ENCODE results near the gene PPTC7.

Gene PPTC7

DNA sequence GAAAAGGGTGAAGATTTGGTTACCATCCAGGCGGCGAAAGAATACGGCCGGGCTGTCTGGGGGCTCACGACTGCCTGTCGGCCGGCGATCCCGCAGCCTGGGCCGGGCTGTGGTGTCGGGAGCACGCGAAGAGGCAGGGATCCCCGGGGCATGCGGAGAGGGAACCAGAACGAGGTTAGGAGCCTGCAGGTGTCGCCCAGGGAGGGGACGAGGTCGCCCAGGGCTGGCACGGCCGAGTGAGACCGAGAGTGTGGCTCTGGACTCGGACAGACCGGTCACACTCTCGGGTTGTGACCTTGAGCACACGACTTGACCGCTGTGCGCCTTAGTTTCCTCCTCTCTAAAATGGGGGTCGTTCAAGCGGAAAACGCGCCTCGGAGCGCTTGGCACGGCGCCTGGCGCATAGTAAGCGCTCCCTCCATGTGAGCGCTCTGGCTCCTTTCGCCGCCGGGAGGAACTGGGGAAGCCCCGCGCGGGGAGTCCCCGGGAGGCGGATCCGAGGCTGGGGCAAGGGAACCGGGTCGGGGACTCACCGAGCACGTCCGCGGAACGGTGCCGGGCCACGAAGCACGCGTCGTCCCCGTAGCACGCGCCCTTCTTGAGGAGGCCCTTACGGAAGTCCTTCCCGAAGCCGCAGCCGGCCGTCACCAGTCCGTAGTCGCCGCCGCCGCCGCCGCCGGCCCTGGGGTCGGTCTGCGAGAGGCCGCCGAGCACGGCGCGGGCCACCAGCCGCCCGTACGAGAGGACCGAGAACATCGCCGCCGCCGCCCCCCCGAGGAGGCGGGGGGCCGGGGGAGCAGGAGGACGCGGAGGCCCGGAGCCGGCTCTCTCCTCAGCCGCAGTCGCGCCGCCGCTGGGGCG, 612 bp downstream of the PPTC7 start:
- Histone ChIP-seq H3K9me3 (no peaks in the 10 kb centered on the region), H3K4me3 (peak overlapping the region; percentile 68 to 72), H3K27ac (peak overlapping the region; percentile 83 to 84), H3K27me3 (no peaks in the 10 kb centered on the region), H3K36me3 (no peaks in the 10 kb centered on the region), H3K4me1 (peaks cover 0 to 66% (median 45%) of the 10 kb centered on the region in 4 donors)
- no peak for TF ChIP-seq CTCF (IDR thresholded peaks at IDR 0.05)
- DNase-seq: peak; percentile 67 to 80
- intact Hi-C loops (cut with DNase I; ENCODE audit: low total_unique reads): loop anchor here (5.0 to 10.0 kb wide), 2 partner anchors 40 to 118 kb away; partner anchors contain the start of genes FAM216A and GPN3

DNA sequence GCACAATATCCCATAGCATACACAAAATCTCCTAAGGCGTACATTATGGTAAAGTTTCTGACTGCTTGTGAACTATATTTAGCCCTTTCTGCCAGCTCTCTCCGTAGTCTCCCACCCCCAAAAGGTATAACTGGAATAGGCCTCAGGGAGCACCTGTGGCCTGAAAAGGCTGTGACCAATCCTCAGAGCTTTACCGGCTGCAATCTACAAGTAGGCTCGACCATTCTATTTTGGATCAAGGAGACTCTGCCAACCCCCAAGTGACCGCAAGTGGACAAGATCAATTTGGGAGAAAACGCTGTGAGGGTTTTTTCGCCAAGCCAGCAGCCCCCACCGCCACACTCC, 1.2 kb downstream of the PPTC7 start:
- no peak for TF ChIP-seq CTCF (IDR thresholded peaks at IDR 0.05)
- intact Hi-C loops (cut with DNase I; ENCODE audit: low total_unique reads): loop anchor here (5.0 to 10.0 kb wide), 2 partner anchors 40 to 117 kb away; partner anchors contain the start of genes FAM216A and GPN3
- H3K4me1 ChIP-seq: peaks cover 0 to 72% (median 45%) of the 10 kb centered on the region in 4 donors
- no peaks in the 10 kb centered on the region for H3K9me3 ChIP-seq
- no peaks in the 10 kb centered on the region for H3K36me3 ChIP-seq
- H3K27me3 ChIP-seq: no peaks in the 10 kb centered on the region
- H3K27ac ChIP-seq: peak overlapping the region; percentile 83 to 84
- DNase-seq: no peak
- peak overlapping the region; percentile 68 to 72 for H3K4me3 ChIP-seq

DNA sequence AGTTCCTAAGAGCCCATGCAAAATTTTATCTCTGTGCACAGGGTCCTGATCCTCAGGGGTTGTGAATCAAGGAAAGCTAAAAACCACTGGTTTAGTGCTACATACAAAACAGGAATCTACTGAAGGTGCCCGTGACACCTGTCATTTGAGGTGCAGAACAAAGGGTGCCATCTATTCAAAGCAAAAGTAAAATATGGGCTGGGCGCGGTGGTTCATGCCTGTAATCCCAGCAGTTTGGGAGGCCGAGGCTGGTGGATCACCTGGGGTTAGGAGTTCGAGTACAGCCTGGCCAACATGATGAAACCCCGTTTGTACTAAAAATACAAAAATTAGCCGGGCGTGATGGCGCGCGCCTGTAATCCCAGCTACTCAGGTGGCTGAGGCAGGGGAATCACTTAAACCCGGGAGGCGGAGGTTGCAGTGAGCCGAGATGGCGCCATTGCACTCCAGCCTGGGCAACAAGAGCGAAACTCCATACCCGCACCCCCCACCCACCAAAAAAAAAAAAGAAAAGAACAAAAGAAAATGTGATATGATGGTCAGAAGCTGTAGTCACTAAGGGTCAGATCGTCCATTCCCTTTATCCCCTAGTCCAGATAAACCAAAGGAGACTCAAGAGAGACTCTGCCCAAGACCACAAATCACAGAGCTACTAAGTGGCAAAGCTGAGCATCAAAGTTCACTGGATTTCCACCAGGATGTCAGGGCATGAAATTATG, 3.4 kb downstream of the PPTC7 start:
- Histone ChIP-seq H3K4me3 (no peak overlapping the region), H3K36me3 (no peaks in the 10 kb centered on the region), H3K9me3 (no peaks in the 10 kb centered on the region), H3K27me3 (no peaks in the 10 kb centered on the region), H3K27ac (no peak overlapping the region), H3K4me1 (peaks cover 0 to 71% (median 40%) of the 10 kb centered on the region in 4 donors)
- TF ChIP-seq CTCF (IDR thresholded peaks at IDR 0.05): no peak
- no peak for DNase-seq
- intact Hi-C loops (cut with DNase I; ENCODE audit: low total_unique reads): loop anchor here (5.0 to 10.0 kb wide), 2 partner anchors 37 to 115 kb away; partner anchors contain the start of genes FAM216A and GPN3

GRCh38 chr12:110578694-110579534, 4.2 kb downstream of the PPTC7 start:
- TF ChIP-seq CTCF (IDR thresholded peaks at IDR 0.05): no peak
- H3K9me3 ChIP-seq: no peaks in the 10 kb centered on the region
- H3K4me3 ChIP-seq: no peak overlapping the region
- H3K27ac ChIP-seq: no peak overlapping the region
- no peaks in the 10 kb centered on the region for H3K27me3 ChIP-seq
- no peaks in the 10 kb centered on the region for H3K36me3 ChIP-seq
- H3K4me1 ChIP-seq: peaks cover 0 to 74% (median 40%) of the 10 kb centered on the region in 4 donors
- no peak for DNase-seq
- intact Hi-C loops (cut with DNase I; ENCODE audit: low total_unique reads): no loop called here

Data from tibial artery (tissue), 4 donors.